ENCODE measurements around the gene SLC16A11. TPM values are rescaled to one million over a fixed set of nuclear protein-coding genes. Genes with fewer than 3 reads are reported as not detected.

The SLC16A11 gene
- total RNA-seq, 1 experiment from 2014 or later, result not detected

DNA sequence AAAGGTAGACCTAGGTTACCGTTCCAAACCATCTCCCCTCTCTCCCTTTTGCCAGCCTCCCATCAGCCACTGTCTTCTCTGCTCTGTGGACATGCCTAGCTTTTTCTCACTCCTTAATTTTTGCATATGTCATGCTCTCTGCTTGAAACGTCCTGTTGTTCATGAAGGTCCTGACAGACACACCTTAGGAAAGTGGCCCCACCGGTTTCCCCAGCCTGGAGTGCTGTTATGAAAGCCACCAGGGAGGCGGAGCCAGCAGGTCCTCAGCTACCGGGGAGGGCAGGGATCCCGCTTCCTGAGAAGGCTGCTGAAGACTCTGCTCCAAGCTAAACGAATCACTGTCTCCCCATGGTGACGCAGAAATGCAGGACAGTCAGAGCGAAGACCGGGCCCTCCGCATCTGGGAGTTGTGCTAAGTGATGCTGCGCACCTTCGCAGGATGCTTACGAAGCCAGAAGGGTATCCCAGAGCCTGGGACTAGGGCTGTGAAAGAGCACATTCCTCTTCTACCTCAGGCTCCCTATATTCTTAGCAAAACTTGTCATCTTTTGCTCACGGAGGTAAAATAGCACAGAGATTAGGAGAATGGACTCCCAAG is 2.3 kb upstream of the SLC16A11 start:
- H3K4me3 ChIP-seq, result no peak overlapping the region
- no peak for DNase-seq (ENCODE audit: low read depth in 1 of 2, low spot score in 2 of 2)
- H3K4me1 ChIP-seq (replicated peaks), result peaks cover 16% of the 10 kb centered on the region
- no peak overlapping the region for H3K27ac ChIP-seq
- no peaks in the 10 kb centered on the region for H3K9me3 ChIP-seq (replicated peaks)
- no peaks in the 10 kb centered on the region for H3K36me3 ChIP-seq
- peaks cover 19% of the 10 kb centered on the region for H3K27me3 ChIP-seq (replicated peaks)

GRCh38 chr17:7045492-7046126 is 1.7 kb upstream of the SLC16A11 start:
- H3K27ac ChIP-seq, result no peak overlapping the region
- H3K4me1 ChIP-seq (replicated peaks), result peaks cover 16% of the 10 kb centered on the region
- peak in 1 of 2 experiments; percentile 43 for DNase-seq (ENCODE audit: low read depth in 1 of 2, low spot score in 2 of 2)
- no peaks in the 10 kb centered on the region for H3K9me3 ChIP-seq (replicated peaks)
- no peak overlapping the region for H3K4me3 ChIP-seq
- no peaks in the 10 kb centered on the region for H3K36me3 ChIP-seq
- peaks cover 19% of the 10 kb centered on the region for H3K27me3 ChIP-seq (replicated peaks)

DNA sequence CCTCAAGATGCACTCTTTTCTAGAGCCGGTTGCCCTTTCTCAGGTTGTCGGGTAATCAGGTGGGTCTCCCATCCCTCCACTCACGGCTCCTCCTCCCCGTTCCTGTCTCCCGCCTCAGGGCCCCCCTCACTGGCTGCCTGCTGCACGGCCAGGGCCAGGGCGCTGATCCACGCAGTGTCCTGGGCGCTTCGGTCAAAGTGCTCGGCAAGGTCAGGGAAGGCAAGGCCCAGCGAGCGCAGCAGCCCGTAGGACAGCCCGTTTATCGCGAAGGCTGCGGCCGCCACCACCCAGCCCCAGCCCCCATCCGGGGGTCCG is 753 bp downstream of the SLC16A11 start:
- Histone ChIP-seq H3K27me3 (replicated peaks) (peaks cover 19% of the 10 kb centered on the region), H3K4me1 (replicated peaks) (peaks cover 10% of the 10 kb centered on the region), H3K4me3 (peak overlapping the region; percentile 8; the same call in 1 of the 2 replicates), H3K9me3 (replicated peaks) (no peaks in the 10 kb centered on the region), H3K27ac (no peak overlapping the region), H3K36me3 (no peaks in the 10 kb centered on the region)
- no peak for DNase-seq (ENCODE audit: low read depth in 1 of 2, low spot score in 2 of 2)

DNA sequence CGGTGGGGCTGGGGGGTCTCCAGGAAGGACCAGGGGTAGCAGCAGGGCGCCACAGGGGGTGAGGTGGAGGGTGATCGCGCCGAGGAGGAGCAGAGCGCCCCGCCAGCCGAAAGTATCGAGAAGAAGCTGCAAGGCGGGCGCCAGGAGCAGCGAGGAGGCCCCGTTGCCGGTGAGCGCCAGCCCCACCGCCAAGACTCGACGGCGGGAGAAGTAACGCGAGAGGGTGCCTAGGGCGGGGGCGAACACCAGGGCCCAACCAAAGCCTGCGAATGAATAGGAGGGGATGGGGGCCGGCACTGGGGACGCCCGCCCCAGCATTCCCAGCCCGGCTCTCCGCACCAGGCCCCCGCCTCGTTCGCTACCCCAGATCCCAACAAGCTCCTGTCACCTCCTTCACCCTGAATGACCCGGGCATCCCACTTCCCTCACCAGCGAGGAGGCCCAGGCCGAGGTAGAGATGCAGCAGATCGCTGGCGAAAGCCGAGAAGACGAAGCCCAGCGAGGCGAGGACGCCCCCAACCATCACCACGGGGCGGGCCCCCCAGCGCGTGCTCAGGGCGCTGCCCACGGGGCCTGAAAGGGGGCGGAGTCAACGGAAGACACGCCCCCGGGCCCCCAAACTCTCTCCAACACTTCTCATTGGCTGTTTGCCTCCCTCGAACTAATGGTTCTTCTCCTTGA is 1.3 kb downstream of the SLC16A11 start:
- no peaks in the 10 kb centered on the region for H3K36me3 ChIP-seq
- H3K27me3 ChIP-seq (replicated peaks), result peaks cover 19% of the 10 kb centered on the region
- H3K4me1 ChIP-seq (replicated peaks), result peaks cover 10% of the 10 kb centered on the region
- no peak overlapping the region for H3K4me3 ChIP-seq
- no peak overlapping the region for H3K27ac ChIP-seq
- DNase-seq (ENCODE audit: low read depth in 1 of 2, low spot score in 2 of 2), result no peak
- no peaks in the 10 kb centered on the region for H3K9me3 ChIP-seq (replicated peaks)

DNA sequence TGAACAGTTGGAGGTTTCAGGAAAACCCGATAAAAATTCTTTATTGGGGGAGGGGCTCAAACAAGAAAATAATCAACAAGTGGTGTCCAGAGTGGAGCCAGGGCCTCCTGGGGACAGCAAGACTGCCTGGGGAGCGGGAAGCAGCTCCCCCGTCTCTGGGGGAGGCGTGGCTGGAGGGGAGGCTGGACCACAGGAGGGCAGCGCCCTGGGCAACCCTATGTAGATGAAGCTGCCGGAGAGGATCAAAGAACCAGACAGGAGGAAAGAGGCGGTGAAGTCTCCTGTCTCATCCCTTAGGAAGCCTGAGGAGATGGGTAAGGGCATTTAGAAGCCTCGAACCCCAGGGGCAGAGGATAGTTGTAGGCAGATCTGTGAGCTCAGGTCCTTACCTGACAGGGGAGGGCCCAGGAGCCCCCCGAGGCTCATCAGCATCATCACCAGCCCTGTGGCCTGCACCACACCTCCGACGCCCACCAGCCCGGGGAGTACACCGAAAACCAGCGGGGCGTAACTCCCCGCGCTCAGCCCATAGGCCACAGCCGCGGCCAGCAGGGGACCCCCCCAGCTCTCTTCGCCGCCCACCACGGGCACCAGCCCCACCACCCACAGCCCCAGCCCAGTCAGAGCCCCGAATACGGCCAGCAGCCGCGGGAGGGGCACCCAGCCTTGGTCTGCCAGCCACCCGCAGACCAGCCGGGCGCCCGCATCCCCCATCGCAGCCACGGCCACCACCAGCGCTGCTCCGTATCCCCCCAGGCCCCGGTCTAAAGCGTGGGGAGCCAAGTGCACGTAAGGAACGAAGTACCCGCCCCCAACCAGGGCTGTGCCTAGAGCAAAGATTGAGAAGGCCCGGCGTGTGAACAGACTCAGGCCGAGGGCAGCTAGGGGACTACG is 2.0 kb downstream of the SLC16A11 start:
- H3K27ac ChIP-seq, result no peak overlapping the region

DNA sequence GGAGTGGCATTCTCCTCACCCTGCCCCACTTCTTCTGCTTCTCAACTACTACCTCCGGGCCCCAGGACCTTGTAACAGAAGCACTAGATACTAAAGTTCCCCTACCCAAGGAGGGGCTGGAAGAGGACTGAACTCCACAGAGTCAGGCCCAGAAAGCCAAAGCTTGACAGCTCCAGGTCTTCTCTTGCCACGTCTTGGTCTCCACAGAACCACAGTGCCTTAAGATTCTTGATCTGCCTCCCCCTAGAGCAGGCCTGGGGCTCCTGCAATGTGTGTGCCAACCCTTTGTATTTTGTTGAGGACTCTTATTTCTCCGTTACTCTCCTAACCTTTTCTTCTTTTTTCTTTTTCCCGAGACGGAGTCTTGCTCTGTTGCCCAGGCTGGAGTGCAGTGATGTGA is 4.1 kb downstream of the SLC16A11 start:
- Histone ChIP-seq H3K4me3 (no peak overlapping the region), H3K36me3 (no peaks in the 10 kb centered on the region)

More for the DNA sequence above, 2.0 kb downstream of the SLC16A11 start:
- Histone ChIP-seq H3K9me3 (replicated peaks) (no peaks in the 10 kb centered on the region), H3K4me1 (replicated peaks) (peaks cover 10% of the 10 kb centered on the region), H3K4me3 (no peak overlapping the region), H3K36me3 (no peaks in the 10 kb centered on the region), H3K27me3 (replicated peaks) (peaks cover 19% of the 10 kb centered on the region)
- DNase-seq (ENCODE audit: low read depth in 1 of 2, low spot score in 2 of 2), result no peak

GRCh38 chr17:7038025-7038862 is 5.6 kb downstream of the SLC16A11 start:
- no peak for DNase-seq (ENCODE audit: low read depth in 1 of 2, low spot score in 2 of 2)
- Histone ChIP-seq H3K27ac (no peak overlapping the region), H3K9me3 (replicated peaks) (no peaks in the 10 kb centered on the region), H3K4me1 (replicated peaks) (peaks cover 15% of the 10 kb centered on the region), H3K36me3 (no peaks in the 10 kb centered on the region), H3K4me3 (no peak overlapping the region), H3K27me3 (replicated peaks) (peaks cover 7% of the 10 kb centered on the region)

More for the DNA sequence above, 4.1 kb downstream of the SLC16A11 start:
- H3K4me1 ChIP-seq (replicated peaks), result peaks cover 21% of the 10 kb centered on the region
- no peaks in the 10 kb centered on the region for H3K9me3 ChIP-seq (replicated peaks)
- DNase-seq (ENCODE audit: low read depth in 1 of 2, low spot score in 2 of 2), result no peak
- no peak overlapping the region for H3K27ac ChIP-seq
- peaks cover 19% of the 10 kb centered on the region for H3K27me3 ChIP-seq (replicated peaks)

- H3K27ac ChIP-seq, result peak within 1 kb of the TSS; percentile 55
- peak; percentile 89 to 94 for DNase-seq (ENCODE audit: low read depth in 1 of 2, low spot score in 2 of 2)
- H3K9me3 ChIP-seq (replicated peaks), result no peaks in the 10 kb centered on the region
- H3K36me3 ChIP-seq, result no peaks in the 10 kb centered on the region
- H3K27me3 ChIP-seq (replicated peaks), result no peaks in the 10 kb centered on the region
- peak within 1 kb of the TSS; percentile 47 for H3K4me3 ChIP-seq
- H3K4me1 ChIP-seq (replicated peaks), result peaks cover 11% of the 10 kb centered on the region
Observed at GRCh38 chr17:7035591-7036368, 8.1 kb downstream of the SLC16A11 start, which contains the start of gene SLC16A13. SLC16A13 (plus strand) TSS chr17:7036015; CDS start chr17:7036383, 368 bp downstream.

GRCh38 chr17:7034955-7035590 is 8.8 kb downstream of the SLC16A11 start:
- Histone ChIP-seq H3K27me3 (replicated peaks) (no peaks in the 10 kb centered on the region), H3K4me3 (peak overlapping the region; percentile 47), H3K4me1 (replicated peaks) (peaks cover 11% of the 10 kb centered on the region), H3K27ac (peak overlapping the region; percentile 55), H3K36me3 (no peaks in the 10 kb centered on the region), H3K9me3 (replicated peaks) (no peaks in the 10 kb centered on the region)
- DNase-seq (ENCODE audit: low read depth in 1 of 2, low spot score in 2 of 2), result no peak

- H3K27ac ChIP-seq, result no peak overlapping the region
- H3K27me3 ChIP-seq (replicated peaks), result no peaks in the 10 kb centered on the region
- no peaks in the 10 kb centered on the region for H3K36me3 ChIP-seq
- H3K9me3 ChIP-seq (replicated peaks), result no peaks in the 10 kb centered on the region
- no peak overlapping the region for H3K4me3 ChIP-seq
- no peak for DNase-seq (ENCODE audit: low read depth in 1 of 2, low spot score in 2 of 2)
- H3K4me1 ChIP-seq (replicated peaks), result no peaks in the 10 kb centered on the region
Observed at GRCh38 chr17:7029659-7030058, 14.2 kb downstream of the SLC16A11 start.

GRCh38 chr17:7029096-7029495 is 14.8 kb downstream of the SLC16A11 start:
- H3K4me1 ChIP-seq (replicated peaks), result no peaks in the 10 kb centered on the region
- H3K27ac ChIP-seq, result no peak overlapping the region
- no peak overlapping the region for H3K4me3 ChIP-seq
- no peaks in the 10 kb centered on the region for H3K36me3 ChIP-seq
- H3K9me3 ChIP-seq (replicated peaks), result no peaks in the 10 kb centered on the region
- no peaks in the 10 kb centered on the region for H3K27me3 ChIP-seq (replicated peaks)
- no peak for DNase-seq (ENCODE audit: low read depth in 1 of 2, low spot score in 2 of 2)

DNA sequence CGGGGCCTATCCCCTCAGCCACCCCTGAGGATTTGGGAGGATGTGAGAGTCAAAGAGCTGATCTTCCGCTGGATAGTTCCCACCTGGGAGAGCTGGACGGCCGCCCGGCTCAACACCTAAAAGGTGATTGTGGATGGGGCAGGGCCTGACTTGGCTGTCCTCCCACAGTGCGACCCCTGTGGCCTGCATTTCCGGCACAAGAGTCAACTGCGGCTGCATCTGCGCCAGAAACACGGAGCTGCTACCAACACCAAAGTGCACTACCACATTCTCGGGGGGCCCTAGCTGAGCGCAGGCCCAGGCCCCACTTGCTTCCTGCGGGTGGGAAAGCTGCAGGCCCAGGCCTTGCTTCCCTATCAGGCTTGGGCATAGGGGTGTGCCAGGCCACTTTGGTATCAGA is 16.6 kb downstream of the SLC16A11 start:
- no peak overlapping the region for H3K27ac ChIP-seq
- no peaks in the 10 kb centered on the region for H3K27me3 ChIP-seq (replicated peaks)
- no peaks in the 10 kb centered on the region for H3K9me3 ChIP-seq (replicated peaks)
- H3K36me3 ChIP-seq, result no peaks in the 10 kb centered on the region
- no peak overlapping the region for H3K4me3 ChIP-seq
- H3K4me1 ChIP-seq (replicated peaks), result peaks cover 2% of the 10 kb centered on the region
- no peak for DNase-seq (ENCODE audit: low read depth in 1 of 2, low spot score in 2 of 2)
